Activated naive CD4-positive, alpha-beta T cell treated with anti-CD3 and anti-CD28 coated beads for 36 hours (primary cell): Measurements from ENCODE around the gene CCSER1. TPM values are rescaled to one million over a fixed set of nuclear protein-coding genes. Genes with fewer than 3 reads are reported as not detected.
"Not testable (repeated sequence)": the region's sequence is repeated elsewhere in the genome, so short reads cannot be mapped to it uniquely, and the experiment has no call there.

Experiments
- CTCF ChIA-PET: fragments of 350-600 bp; sonication (Branson Sonifier 250); formaldehyde crosslinking; loops from one replicate; lab custom pipeline; 2021; ENCODE audit warnings: antibody characterized with exemption; lab: Charles Lee
- DNase-seq: peaks from one replicate; pipeline ENCODE4 v3.0.0-alpha.2; 2020
- H3K27ac Mint-ChIP-seq: one replicate; pipeline ENCODE4 v1.8.0; 2021; ENCODE audit warnings: mild to moderate bottlenecking, mixed read lengths
- H3K27me3 Mint-ChIP-seq: one replicate; pipeline ENCODE4 v1.8.0; 2021; ENCODE audit warnings: low read depth, mixed read lengths
- H3K36me3 Mint-ChIP-seq: one replicate; pipeline ENCODE4 v1.8.0; 2021; ENCODE audit warnings: low read depth, mixed read lengths
- H3K4me1 Mint-ChIP-seq: one replicate; pipeline ENCODE4 v1.8.0; 2021; ENCODE audit warnings: low read depth, mixed read lengths
- H3K4me3 Mint-ChIP-seq: one replicate; pipeline ENCODE4 v1.8.0; 2021; ENCODE audit warnings: mild to moderate bottlenecking, moderate library complexity, mixed read lengths
- H3K9me3 Mint-ChIP-seq: one replicate; pipeline ENCODE4 v1.8.0; 2021; ENCODE audit warnings: mixed read lengths
- intact Hi-C: fragments of 100-400 bp; cut with micrococcal nuclease; formaldehyde crosslinking; loops from one replicate; pipeline ENCODE4 v1.15.1; 2023
- total RNA-seq, 2 experiments: library from RNA; stranded (reverse); gene quantifications; one replicate each; pipeline ENCODE4 v1.2.3, GENCODE V29; 2021

The CCSER1 gene
- total RNA-seq, 2 experiments from 2014 or later = not detected

- intact Hi-C loops = no loop called here
Measured at GRCh38 chr4:91111556-91111955, 984.4 kb downstream of the CCSER1 start.

GRCh38 chr4:91113130-91113706, 986.0 kb downstream of the CCSER1 start:
- Mint-ChIP-seq H3K9me3 (peaks cover 2% of the 10 kb centered on the region), H3K27me3 (no peaks in the 10 kb centered on the region), H3K27ac (no peak overlapping the region), H3K36me3 (no peaks in the 10 kb centered on the region), H3K4me1 (no peaks in the 10 kb centered on the region), H3K4me3 (no peak overlapping the region)
- no peak for DNase-seq
- CTCF ChIA-PET = interaction anchor here (0.8 kb wide), 1 partner anchor 9 kb away, joined by 3 read pairs; no protein-coding TSS in a partner anchor
- intact Hi-C loops = no loop called here

More at GRCh38 chr4:91111556-91111955, 984.4 kb downstream of the CCSER1 start:
- no peak overlapping the region for H3K27ac Mint-ChIP-seq
- H3K4me3 Mint-ChIP-seq = no peak overlapping the region
- no peak for DNase-seq
- H3K9me3 Mint-ChIP-seq = peaks cover 2% of the 10 kb centered on the region
- no peaks in the 10 kb centered on the region for H3K27me3 Mint-ChIP-seq
- H3K36me3 Mint-ChIP-seq = no peaks in the 10 kb centered on the region
- H3K4me1 Mint-ChIP-seq = no peaks in the 10 kb centered on the region
- CTCF ChIA-PET = no interaction called here

- Mint-ChIP-seq H3K9me3 (no peaks in the 10 kb centered on the region), H3K27ac (no peak overlapping the region), H3K27me3 (no peaks in the 10 kb centered on the region), H3K4me3 (no peak overlapping the region), H3K4me1 (no peaks in the 10 kb centered on the region), H3K36me3 (no peaks in the 10 kb centered on the region)
- DNase-seq = no peak
- CTCF ChIA-PET = no interaction called here
- intact Hi-C loops = no loop called here
Measured at GRCh38 chr4:91114386-91114785, 987.2 kb downstream of the CCSER1 start.

- no peaks in the 10 kb centered on the region for H3K27me3 Mint-ChIP-seq
- no peaks in the 10 kb centered on the region for H3K36me3 Mint-ChIP-seq
- no peaks in the 10 kb centered on the region for H3K4me1 Mint-ChIP-seq
- intact Hi-C loops = no loop called here
- CTCF ChIA-PET = no interaction called here
- no peak overlapping the region for H3K4me3 Mint-ChIP-seq
- H3K27ac Mint-ChIP-seq = no peak overlapping the region
- no peaks in the 10 kb centered on the region for H3K9me3 Mint-ChIP-seq
- DNase-seq = no peak
Measured at GRCh38 chr4:91116861-91117260, 989.7 kb downstream of the CCSER1 start.

GRCh38 chr4:91118597-91118996, 991.4 kb downstream of the CCSER1 start:
- Mint-ChIP-seq H3K4me3 (no peak overlapping the region), H3K27ac (no peak overlapping the region), H3K36me3 (no peaks in the 10 kb centered on the region), H3K9me3 (peaks cover 1% of the 10 kb centered on the region), H3K27me3 (no peaks in the 10 kb centered on the region), H3K4me1 (no peaks in the 10 kb centered on the region)
- intact Hi-C loops = no loop called here
- CTCF ChIA-PET = no interaction called here
- no peak for DNase-seq

- Mint-ChIP-seq H3K4me3 (no peak overlapping the region), H3K36me3 (no peaks in the 10 kb centered on the region), H3K4me1 (no peaks in the 10 kb centered on the region), H3K27ac (no peak overlapping the region), H3K9me3 (peaks cover 1% of the 10 kb centered on the region), H3K27me3 (no peaks in the 10 kb centered on the region)
- intact Hi-C loops = no loop called here
- DNase-seq = no peak
- CTCF ChIA-PET = no interaction called here
Measured at GRCh38 chr4:91123742-91124141, 996.5 kb downstream of the CCSER1 start.

- Mint-ChIP-seq H3K4me3 (no peak overlapping the region), H3K27ac (no peak overlapping the region), H3K9me3 (peaks cover 1% of the 10 kb centered on the region), H3K27me3 (no peaks in the 10 kb centered on the region), H3K36me3 (no peaks in the 10 kb centered on the region), H3K4me1 (no peaks in the 10 kb centered on the region)
- CTCF ChIA-PET = no interaction called here
- no peak for DNase-seq
- intact Hi-C loops = no loop called here
Measured at GRCh38 chr4:91127192-91127591, 1000.0 kb downstream of the CCSER1 start.

- CTCF ChIA-PET = no interaction called here
- no peaks in the 10 kb centered on the region for H3K9me3 Mint-ChIP-seq
- H3K27ac Mint-ChIP-seq = no peak overlapping the region
- DNase-seq = no peak
- H3K27me3 Mint-ChIP-seq = no peaks in the 10 kb centered on the region
- no peak overlapping the region for H3K4me3 Mint-ChIP-seq
- intact Hi-C loops = no loop called here
- H3K4me1 Mint-ChIP-seq = no peaks in the 10 kb centered on the region
- no peaks in the 10 kb centered on the region for H3K36me3 Mint-ChIP-seq
Measured at GRCh38 chr4:91127831-91128230, 1000.6 kb downstream of the CCSER1 start.

- no peaks in the 10 kb centered on the region for H3K4me1 Mint-ChIP-seq
- intact Hi-C loops = no loop called here
- no peak overlapping the region for H3K4me3 Mint-ChIP-seq
- no peak overlapping the region for H3K27ac Mint-ChIP-seq
- no peaks in the 10 kb centered on the region for H3K36me3 Mint-ChIP-seq
- CTCF ChIA-PET = no interaction called here
- H3K9me3 Mint-ChIP-seq = peaks cover 3% of the 10 kb centered on the region
- no peaks in the 10 kb centered on the region for H3K27me3 Mint-ChIP-seq
- no peak for DNase-seq
Measured at GRCh38 chr4:91128519-91128918, 1001.3 kb downstream of the CCSER1 start.

- peaks cover 35% of the 10 kb centered on the region for H3K9me3 Mint-ChIP-seq
- H3K27me3 Mint-ChIP-seq = no peaks in the 10 kb centered on the region
- CTCF ChIA-PET = no interaction called here
- intact Hi-C loops = no loop called here
- no peak overlapping the region for H3K4me3 Mint-ChIP-seq
- H3K27ac Mint-ChIP-seq = no peak overlapping the region
- H3K36me3 Mint-ChIP-seq = no peaks in the 10 kb centered on the region
- DNase-seq = no peak
- no peaks in the 10 kb centered on the region for H3K4me1 Mint-ChIP-seq
Measured at GRCh38 chr4:91147067-91147466, 1019.9 kb downstream of the CCSER1 start.

GRCh38 chr4:91154041-91154440, 1026.8 kb downstream of the CCSER1 start:
- H3K4me1 Mint-ChIP-seq, intact Hi-C loops, H3K4me3 Mint-ChIP-seq, H3K27me3 Mint-ChIP-seq, DNase-seq, H3K36me3 Mint-ChIP-seq, CTCF ChIA-PET, H3K27ac Mint-ChIP-seq: not testable (repeated sequence)
- peaks cover 24% of the 10 kb centered on the region for H3K9me3 Mint-ChIP-seq

- H3K27ac Mint-ChIP-seq, H3K4me1 Mint-ChIP-seq, CTCF ChIA-PET, intact Hi-C loops, H3K4me3 Mint-ChIP-seq, DNase-seq, H3K27me3 Mint-ChIP-seq, H3K36me3 Mint-ChIP-seq: not testable (repeated sequence)
- H3K9me3 Mint-ChIP-seq = peaks cover 12% of the 10 kb centered on the region
Measured at GRCh38 chr4:91167864-91168653, 1040.9 kb downstream of the CCSER1 start.

- CTCF ChIA-PET = no interaction called here
- peaks cover 2% of the 10 kb centered on the region for H3K9me3 Mint-ChIP-seq
- no peak overlapping the region for H3K4me3 Mint-ChIP-seq
- intact Hi-C loops = no loop called here
- no peak overlapping the region for H3K27ac Mint-ChIP-seq
- no peak for DNase-seq
- H3K36me3 Mint-ChIP-seq = no peaks in the 10 kb centered on the region
- no peaks in the 10 kb centered on the region for H3K4me1 Mint-ChIP-seq
- no peaks in the 10 kb centered on the region for H3K27me3 Mint-ChIP-seq
Measured at GRCh38 chr4:91170768-91171167, 1043.6 kb downstream of the CCSER1 start.
